Hematopoietic multipotent progenitor cell treated with erythropoietin and hydrocortisone succinate and interleukin-3 and kit ligand, for 15 days (in vitro differentiated cells): ENCODE data around the gene PARP16.

Source experiments
- DNase-seq: peaks from one replicate; pipeline ENCODE4 v3.0.0-alpha.2; 2015; ENCODE audit warnings: low spot score

PARP16 gene, protein sequence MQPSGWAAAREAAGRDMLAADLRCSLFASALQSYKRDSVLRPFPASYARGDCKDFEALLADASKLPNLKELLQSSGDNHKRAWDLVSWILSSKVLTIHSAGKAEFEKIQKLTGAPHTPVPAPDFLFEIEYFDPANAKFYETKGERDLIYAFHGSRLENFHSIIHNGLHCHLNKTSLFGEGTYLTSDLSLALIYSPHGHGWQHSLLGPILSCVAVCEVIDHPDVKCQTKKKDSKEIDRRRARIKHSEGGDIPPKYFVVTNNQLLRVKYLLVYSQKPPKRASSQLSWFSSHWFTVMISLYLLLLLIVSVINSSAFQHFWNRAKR

DNA sequence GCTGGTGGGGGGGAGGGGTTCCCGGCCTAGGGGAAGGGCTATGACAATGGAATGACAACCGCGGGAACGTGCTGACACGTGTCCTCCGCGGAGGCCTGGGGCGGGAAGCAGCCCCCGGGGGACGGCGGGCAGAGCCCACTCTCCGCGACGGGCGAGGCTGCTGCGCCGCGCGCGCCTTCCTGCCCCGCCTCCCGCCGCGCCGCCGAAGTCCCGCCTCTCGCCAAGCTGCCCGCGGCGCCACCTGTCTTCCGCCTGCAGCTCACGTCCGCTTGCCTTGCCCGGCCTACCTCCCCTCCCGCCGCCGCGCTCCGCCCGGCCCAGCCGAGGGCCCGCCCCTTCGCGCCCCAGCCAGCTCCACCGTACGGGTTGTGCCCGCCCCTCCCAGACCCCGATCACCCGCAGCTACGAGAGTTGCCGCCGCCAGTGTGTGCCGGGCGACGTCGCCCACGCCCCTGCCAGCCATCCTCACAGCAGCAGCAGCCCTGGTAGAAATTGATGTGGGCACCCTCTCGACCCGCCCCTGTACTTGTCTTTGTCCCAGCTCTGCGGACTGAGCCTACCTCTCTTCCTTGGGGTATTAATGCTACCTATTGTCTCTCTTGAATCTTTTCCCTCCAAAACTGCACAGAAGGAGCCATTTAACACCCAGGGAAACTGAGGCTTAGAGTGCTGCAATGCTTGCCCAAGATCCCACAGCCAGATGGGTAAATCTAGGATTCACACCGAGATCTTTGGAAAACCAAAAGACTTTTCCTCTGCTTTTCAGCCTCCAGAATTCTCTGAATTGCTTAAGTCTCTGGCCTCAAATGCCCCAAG is at the start of gene PARP16:
Gene PARP16 (minus strand): TSS at position 180 of the 816 bp plus-strand sequence. CDS start 457 bp downstream, outside the sequence.
- peak; percentile 86 for DNase-seq

DNA sequence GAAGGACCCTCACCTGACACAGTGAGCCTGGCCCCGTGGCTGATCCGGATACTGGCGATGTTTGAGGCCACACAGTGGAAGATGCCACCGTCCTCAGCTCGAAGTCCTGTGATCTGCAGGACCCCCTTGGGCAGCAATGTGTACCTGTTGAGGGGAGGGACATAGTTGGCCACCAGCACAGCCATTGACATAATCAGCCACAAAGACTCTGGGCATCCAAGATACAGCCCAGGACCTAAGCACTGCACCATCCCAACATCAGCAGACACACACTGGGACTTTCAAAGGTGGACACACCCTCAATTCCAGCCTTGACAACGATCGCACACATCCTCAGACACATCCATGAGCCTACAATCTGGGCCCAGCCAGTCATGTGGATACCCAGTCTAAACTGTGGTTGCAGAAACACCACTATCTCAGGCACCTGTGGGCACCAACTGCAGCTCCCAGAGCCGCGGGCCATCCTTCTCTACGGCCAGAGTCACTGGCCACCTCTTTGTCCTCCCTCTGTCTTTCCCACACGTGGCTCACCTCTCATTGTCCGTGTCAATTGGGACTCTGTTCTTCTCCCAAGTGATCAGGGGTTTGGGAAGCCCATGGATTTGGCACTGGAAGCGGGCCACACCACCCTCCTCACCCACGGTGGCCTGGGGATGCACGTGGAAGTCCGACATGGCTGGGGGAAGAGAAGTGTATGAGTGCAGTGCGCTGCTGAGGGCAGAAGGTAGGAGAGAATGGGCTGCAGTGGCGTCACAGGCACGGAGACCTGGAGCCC is 48.8 kb upstream of the PARP16 start:
- no peak for DNase-seq

DNA sequence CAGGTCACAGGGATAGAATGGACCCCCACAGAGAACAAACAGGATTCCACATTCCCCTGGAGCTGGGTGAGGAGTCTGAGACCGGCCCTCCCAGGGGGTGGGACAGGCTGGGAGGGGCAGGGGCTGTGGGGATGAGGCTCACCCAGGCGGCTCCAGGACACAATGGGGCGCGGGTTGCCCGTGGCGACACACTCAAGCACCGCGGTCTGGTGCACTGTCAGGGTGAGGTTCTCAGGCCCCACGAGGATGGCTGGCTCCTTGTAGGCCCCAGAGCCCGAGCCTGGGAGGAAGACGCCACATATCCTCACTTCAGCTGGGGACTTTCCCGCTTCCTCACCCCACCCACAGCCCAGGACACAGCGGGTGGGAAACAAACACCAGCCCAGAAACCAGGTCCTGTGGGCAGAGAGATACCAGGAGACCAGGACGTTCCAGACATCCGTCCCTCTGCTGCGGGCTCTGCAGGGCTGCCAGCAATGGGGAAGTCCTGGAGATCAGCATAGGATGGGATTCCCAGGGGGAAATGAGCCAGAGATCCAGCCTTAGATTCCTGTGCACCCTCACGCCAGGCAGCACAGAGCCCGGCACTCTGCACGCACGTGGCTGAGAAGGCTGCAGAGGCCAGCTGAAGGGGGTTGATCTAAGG is 48.0 kb upstream of the PARP16 start:
- DNase-seq: no peak

DNA sequence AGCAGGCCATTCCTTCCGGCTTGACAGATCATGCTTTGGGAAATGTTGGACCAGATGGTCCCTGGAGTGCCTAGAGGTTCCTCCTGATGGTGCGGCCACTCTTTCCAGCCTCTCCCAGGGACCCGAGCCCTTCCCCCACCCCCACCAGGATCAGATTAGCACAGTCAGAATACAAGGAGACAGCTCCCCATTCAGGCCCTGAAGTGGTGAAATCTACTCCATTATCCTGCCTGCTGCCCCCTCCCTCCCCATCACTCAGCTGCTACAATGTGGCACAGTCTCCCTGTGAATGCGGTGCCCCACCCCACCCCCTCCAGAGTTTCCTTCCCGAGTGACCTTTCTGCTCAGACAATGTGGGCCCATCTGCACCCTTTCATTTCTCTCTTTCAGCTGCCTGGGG is 47.2 kb upstream of the PARP16 start:
- no peak for DNase-seq

DNA sequence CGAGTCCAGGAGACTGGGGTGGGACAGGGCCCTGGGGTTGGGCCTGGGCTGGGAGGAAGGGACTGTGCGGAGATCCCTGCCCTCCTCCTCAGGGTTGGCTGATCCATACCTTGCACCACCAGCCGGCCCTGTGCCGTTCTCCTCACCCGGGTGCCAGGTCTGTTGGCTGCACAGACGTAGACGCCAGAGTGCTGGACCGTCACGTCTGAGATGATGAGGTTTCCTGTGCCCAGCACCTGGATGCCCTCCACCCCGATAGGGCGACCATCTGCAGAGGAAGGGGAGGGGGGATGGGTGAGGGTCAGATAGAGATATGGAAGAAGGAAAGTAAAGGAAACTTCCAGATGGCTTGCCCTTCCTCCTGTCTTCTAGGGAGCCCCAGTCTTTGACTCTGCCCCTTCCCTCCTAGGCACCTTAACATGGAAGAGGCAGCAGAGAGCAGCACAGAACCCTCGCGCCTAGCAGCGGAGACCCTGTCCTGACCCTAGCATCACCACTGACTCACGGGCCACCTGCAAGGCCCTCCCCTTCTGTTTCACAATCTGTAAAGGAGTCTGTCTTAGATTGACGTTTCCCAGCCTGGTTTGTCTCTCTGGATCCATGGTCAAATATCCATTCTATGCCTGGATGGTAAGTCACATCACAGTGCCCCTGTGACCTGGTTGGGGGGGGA is 46.6 kb upstream of the PARP16 start:
- no peak for DNase-seq

DNA sequence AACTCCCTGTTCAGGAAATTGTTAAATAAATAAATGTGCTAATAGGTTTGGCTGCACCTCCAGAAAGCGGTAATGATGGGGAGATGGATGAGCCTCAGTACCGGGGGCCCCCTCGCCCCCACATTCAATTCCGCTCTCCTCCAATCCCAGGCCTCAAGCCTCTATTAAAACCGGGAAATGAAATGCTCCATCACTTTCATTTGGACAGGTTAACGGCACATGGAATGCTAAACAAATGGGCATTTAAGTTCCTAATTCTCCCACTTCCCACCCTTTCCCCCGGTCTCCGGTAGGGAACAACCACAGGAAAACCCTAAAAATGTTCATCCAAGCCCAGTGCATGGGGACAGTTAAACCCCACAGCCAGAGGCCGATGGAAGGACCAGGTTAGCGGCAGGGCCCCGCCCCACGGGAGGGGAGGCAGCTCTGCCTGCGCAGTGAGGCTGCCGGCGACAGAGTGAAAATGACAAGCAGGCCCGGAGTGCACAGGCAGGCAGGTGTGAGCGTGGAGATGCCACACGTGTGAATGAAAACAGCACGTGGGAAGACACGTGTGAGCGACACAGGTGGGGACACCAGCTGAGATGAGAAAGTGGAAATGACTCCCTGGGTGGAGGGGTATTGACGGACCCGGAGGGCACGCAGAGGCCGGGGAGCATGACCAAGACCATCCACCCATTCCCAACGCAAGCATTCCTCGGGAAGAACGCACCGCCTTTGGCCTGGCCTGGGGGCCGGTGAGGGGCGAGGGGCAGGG is 45.9 kb upstream of the PARP16 start:
- DNase-seq: no peak

DNA sequence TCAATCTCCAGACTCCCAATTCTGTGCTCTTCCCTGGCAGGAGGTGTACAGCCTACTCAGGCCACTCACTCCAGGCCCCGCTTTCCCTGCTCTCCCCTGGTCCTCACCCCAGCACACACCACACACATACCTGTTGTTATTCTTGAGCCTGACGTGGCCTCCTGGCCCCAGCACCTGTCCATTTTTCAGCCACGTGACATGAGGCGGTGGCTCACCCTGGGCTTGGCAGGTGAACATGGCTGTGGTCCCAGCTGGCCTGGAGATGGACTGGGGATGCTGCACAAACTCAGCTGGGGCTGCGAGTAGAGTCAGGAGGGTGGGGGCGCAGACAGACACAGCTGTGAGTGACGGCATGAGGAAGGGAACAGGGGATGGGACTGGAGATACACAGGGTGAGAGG is 45.1 kb upstream of the PARP16 start:
- no peak for DNase-seq

DNA sequence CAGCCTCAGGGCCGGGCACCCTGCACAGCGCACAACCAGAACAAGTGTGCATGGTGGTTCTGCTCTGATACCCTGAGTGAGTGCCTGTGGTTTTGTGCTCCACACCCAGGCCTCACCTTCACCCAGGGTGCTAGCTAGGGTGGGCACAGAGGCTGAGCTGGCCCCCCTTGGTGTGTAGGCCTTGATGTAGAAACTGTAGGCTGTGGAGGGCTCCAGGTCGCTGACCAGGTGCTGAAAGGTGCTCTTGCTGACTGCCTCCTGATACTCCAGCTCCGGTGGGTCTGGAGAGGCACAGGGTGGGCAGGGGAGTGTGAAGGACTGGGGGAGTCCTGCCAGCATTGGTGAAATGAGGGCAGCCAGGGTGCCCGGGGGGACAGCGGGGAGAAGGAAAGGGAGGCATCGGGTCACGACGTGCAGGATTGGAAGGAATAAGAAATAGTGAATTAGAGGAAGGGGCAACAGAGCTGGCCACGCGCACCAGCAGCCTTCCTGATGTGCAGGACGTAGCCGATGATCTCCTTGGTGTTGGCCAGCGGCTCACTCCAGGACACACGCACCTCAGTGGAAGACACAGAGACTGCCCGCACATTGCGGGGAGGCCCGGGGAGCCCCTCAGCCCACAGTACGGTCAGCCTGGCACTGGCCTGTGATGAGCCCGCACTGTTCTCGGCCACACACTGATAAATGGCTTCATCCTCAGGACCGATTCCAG is 44.4 kb upstream of the PARP16 start:
- DNase-seq: no peak

DNA sequence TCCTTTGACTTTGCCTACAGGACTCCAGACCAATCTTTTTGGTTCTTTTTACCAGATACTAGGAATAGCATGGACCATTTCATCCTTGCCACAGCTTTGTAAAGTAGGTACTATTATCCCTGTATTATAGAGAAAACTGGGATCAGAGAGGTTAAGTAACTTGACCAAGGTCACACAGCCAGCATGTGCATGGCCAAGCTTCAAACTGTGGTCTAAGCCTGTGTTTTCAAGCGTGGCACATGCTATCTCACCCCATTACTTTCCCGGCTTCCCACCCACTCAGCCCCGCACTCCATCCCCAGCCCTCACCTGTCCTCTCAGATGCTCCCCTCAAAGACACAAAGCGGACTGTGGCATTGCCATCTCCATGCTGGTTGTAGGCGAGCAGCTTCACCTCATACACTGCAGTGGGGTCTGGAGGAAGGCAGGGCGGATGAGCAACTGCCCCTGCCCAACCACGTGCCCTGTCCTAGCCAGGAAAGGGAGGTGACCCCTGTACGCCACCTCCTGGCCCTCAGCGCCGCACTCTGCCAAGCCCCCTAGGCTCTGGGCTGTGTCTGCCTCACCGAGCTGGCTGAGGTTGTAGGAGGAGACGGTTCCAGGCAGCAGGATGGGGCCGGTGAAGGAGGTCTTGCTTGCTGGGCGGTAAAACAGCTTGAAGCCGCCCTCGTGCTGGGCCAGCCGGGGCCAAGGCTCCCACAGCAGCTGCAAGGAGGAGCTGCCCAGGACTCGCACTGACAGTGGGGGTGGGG is 43.5 kb upstream of the PARP16 start:
- no peak for DNase-seq

DNA sequence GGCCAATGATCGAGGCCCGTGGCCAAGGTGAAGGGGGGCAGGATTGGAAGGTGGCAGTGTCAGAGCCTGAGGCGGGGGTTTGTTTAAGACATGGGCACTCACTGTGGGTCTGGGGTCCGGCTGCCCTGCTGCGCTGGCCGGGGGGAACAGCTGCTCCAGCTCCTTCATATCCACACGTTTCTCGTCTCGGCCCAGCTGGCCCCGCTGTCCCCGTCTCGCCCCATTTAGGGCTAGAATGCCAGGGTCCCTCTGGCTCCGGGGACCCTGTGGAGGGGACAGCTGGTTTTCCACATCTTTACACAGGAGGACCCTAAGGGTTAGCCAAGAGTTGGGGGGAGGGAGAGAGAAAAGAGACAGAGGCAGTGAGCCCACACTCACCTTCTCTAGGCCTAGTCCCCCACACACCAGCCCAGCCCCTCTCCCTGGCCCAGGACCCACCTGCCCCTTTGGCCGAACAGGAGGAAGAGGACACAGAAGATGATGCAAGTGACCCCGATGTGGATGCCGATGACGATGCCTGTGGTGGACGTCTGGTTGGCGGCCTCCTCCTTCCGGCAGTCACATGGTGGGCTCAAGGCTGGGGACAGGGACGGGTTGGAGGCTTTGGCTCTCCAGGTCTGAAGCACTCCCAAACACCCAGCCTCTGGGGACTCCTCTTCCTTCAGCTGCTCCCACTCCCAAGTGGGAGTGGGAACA is 42.8 kb upstream of the PARP16 start:
- no peak for DNase-seq

DNA sequence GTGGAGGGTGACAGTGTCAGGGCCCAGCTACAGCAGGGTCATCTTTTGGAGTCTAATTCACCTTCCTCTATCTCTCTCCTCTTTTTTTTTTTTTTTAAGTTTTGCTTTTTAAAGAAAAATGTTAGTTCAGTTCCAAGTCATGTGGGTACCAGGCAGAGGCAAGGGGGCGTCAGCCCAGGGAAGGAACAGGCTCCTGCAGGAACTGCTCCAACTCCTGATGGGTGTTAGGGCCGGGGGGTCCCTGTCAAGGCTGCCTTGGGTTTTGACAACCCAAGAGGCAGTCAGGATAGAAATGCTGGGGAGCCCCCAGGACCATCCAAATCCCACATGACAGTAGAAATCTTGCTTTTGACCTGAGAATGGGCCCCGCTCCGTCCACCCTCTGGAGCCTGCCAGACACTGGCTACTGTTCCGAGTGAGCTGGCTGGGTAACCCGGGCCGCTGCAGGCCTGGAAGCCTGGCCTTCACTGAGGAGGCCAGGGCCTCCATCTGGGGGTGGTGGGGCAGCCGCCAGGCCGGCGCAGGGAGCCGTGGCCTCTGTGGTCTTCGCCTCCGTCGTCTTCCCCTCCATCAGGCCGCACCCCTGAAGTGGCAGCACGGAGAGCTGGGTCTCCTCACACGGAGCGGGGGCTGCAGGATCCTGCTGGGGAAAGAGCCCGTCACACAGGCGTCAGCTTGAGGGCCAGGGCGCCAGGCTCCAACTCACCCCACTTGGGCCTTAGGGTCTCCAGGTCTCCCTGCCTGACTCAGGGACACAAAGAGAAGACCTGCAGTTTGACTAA is 42.0 kb upstream of the PARP16 start:
- no peak for DNase-seq

DNA sequence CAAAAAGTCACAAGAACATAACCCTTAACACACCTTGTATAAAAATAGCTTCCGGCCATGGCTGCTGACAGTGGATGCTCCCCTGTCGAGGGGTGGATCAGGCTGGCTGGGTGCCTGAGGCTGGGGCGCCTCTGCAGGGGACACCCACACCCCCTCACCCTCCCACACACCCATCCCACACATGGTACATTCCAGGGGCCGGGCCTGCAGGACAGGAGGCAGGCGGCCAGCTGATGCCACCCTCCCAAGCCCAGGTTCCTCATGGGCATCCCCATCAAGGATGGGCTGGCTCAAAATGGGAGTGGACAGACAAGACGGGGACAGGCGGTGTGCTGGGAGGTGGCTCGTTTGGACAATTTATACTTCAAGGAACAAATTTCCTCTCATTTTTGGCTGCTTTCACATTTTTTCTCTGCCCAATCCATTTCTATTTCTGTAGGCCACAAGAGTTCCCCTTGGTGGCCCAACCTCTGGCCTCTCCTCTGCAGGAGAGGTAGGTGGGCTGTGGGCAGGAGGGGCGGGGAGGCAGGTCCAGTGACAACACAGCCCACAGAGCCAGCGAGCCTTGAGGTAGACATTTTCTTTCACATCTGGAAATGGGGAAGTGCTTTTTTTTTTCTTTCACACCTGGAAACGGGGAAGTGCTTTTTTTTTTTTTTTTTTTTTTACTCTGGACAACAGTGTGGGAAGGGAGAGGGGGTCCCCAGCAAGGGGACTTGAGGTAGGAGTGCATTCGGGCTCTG is 41.1 kb upstream of the PARP16 start:
- no peak for DNase-seq

DNA sequence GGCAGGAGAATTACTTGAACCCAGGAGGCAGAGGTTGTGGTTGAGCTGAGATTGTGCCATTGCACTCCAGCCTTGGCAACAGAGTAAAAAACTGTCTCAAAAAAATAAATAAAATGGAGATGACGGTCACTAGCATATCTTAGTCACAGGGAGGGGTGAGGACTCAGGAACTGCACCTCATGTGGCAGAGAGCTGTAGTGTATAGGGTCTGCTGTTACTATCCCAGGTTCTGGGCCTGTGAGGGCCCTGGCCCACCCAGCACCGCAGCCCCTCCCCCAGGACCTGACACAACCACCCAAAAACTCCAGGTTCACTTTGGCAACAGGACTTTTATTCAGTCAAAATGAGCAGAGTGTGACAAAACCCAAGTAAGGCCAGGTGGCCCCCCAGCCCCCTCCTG is 40.1 kb upstream of the PARP16 start:
- no peak for DNase-seq

DNA sequence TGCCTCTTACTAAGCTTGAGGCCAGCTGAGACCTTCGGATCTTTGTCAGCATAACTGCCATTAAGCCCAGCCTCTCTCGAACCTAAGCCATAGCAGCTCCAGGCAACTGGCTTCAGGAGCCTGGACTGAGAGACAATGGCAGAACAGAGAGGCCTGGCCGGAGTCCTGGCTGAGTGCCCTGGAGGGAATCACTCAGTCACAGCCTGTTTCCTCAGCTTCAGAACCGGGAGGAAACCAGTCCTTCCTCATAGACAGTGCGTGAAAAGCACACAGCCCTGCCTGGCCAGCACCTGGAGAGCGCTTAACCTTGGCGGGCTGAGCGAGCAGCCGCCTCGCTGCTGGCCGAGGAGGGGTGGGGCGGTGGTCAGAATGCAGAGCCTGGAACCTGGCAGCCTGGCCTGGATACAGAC is 39.4 kb upstream of the PARP16 start:
- no peak for DNase-seq

DNA sequence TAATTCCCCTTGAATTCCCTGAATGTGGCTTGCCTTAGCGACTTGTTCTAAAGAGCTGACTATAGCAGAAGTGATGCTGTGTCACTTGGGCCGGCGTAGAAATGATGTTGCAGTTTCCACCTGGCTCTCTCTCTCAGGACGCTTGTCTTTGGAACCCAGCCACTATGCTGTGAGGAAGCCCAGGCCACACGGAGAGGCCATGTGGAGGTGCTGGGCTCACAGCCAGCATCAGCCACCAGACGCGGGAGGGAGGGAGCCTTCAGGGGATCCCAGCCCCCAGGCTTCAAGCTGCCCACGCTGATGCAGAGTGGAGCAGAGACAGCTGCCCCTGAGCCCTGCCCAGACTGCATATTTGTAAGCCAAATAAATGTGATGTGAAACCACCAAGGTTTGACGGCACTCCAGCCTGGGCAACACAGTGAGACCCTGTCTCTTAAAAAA is 36.4 kb upstream of the PARP16 start:
- peak; percentile 24 for DNase-seq

DNA sequence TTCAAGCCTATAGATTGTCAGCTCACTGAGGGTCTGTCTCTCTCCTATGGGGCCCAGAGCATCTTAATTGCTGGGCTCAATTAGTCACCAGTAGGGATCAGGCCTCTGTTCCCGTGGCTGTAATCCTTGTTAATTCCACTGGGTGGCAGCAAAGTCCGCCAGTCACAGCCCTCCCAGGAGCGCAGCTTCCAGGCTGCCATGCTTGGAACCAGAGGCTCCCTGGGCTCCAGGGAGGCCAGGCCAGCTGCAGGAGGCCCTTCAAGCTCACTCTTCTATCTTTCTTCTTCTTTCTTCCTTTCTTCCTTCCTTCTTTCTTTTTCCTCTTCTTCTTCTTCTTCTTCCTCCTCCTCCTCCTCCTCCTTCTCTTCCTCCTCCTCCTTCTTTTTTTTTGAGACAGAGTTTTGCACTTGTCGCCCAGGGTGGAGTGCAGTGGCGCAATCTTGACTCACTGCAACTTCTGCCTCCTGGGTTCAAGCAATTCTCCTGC is 32.2 kb upstream of the PARP16 start:
- peak; percentile 74 for DNase-seq

DNA sequence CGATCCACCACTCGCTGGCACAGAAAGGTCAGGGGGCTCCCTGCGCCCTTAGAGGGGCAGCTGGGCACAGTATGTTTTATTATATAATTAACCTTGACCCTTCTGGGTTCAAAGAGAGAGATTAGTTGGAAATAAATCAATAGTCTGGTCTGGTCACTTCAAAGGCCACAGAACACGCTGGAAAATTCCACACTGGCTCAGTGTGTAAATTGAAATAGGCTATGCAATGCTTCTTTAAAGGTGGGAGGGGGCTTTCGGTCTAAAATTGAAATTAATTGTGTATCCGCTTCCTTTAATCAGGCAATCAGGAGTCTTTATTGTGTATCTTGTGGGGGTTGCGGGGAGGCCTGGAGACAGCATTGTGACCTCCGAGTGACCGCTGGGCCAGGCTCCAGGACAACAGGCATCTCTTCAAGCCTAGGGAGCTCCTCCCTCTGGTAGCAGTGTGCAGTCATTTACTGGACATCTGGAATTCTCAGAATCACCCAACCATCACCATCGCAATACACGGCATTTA is 25.8 kb upstream of the PARP16 start:
- no peak for DNase-seq
